Measurements from ENCODE around the gene SNRPA1. TPM values are rescaled to one million over a fixed set of nuclear protein-coding genes. Genes with fewer than 3 reads are reported as not detected.

The SNRPA1 gene
- total and polyA plus RNA-seq, 12 donors, result 16.0 to 65.0 (median 30.0) TPM

Other genes starting within 250 kb of the SNRPA1 start
- 10 to 100 TPM; 28.8 to 82.5 (median 38.7) TPM for gene CHSY1, start 43.2 kb downstream of the SNRPA1 start, total RNA-seq
- gene CHSY1, start 43.2 kb downstream of the SNRPA1 start, polyA plus RNA-seq, result 10 to 100 TPM; 14.8 to 29.2 (median 18.5) TPM
- 100 to 1,000 TPM in 2 of 9 donors, 10 to 100 TPM in 7; 47.7 to 165 (median 87.1) TPM for gene SELENOS, start 17.8 kb downstream of the SNRPA1 start, total RNA-seq
- 100 to 1,000 TPM in 1 of 3 donors, 10 to 100 TPM in 2; 47.9 to 205 (median 68.8) TPM for gene SELENOS, start 17.8 kb downstream of the SNRPA1 start, polyA plus RNA-seq
- 10 to 100 TPM in 4 of 9 donors, 1 to 10 TPM in 5; 2.4 to 53.0 (median 8.3) TPM for gene PCSK6, start 194.5 kb upstream of the SNRPA1 start, total RNA-seq
- gene PCSK6, start 194.5 kb upstream of the SNRPA1 start, polyA plus RNA-seq, result 1 to 10 TPM in 2 of 3 donors, under 1 TPM in 1; 0.88 to 2.8 (median 2.0) TPM